ENCODE data around the gene KRTAP4-5.
"Not testable (repeated sequence)": the region's sequence is repeated elsewhere in the genome, so short reads cannot be mapped to it uniquely, and the experiment has no call there.

The KRTAP4-5 gene

DNA sequence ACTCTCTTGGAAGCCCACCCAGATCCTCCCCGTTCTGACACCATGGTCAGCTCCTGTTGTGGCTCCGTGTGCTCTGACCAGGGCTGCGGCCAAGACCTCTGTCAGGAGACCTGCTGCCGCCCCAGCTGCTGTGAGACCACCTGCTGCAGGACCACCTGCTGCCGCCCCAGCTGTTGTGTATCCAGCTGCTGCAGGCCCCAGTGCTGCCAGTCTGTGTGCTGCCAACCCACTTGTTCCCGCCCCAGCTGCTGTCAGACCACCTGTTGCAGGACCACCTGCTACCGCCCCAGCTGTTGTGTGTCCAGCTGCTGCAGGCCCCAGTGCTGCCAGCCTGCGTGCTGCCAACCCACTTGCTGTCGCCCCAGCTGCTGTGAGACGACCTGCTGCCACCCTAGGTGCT is 44.3 kb downstream of the KRTAP4-5 start, which contains the start of gene KRTAP4-9:
Gene KRTAP4-9 (plus strand): TSS at position 43 of the 400 bp plus-strand sequence. CDS start 0 bp downstream, at position 43.
- DNase-seq: not testable (repeated sequence)

DNA sequence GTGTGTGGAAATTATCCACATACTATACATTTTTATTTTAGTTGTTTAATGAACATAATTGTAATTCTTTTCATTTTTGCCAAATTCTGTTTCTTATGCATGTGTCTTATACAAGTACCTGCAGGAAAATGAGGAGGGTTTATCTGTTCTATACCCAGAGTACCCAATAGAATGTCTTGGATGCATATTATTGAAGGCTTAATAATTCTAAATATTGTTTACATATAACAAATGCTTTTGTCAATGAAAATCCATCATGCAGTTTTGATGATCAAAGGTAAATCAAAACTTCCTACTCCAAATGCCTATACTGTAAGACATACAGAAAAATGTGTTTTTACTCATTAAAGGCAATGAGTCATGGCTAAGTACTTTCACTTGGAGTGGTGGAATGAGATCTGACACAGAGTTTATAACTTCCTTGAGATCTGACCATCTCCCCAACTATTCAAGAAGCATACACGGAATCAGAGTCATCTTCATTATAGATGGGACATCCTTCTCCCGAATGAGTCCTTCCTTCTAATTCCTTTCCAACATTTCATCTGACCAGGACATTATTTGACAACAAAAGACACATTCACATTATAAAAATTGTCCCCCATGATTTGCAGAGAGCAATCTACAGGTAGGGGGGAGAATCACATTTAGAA is 45.1 kb downstream of the KRTAP4-5 start:
- DNase-seq: not testable (repeated sequence)

DNA sequence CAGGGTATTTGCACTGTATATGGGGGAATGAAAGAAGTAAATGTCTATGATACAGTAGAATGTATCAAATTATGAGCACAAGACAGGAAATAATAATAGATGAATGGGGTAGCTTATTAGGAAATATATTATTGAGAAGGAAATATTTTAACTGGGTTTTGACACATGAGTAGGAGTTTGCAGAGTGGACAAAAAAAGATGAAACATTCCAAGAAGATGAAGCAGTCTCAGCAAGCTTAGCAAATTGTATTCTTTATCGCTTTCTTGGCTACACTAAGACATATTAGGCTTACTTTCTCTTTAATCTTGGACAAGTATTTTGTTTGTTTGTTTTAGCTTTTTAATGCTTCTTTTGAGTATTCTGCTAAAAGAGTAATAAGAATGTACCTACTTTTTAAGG is 45.7 kb downstream of the KRTAP4-5 start:
- DNase-seq: no peak

DNA sequence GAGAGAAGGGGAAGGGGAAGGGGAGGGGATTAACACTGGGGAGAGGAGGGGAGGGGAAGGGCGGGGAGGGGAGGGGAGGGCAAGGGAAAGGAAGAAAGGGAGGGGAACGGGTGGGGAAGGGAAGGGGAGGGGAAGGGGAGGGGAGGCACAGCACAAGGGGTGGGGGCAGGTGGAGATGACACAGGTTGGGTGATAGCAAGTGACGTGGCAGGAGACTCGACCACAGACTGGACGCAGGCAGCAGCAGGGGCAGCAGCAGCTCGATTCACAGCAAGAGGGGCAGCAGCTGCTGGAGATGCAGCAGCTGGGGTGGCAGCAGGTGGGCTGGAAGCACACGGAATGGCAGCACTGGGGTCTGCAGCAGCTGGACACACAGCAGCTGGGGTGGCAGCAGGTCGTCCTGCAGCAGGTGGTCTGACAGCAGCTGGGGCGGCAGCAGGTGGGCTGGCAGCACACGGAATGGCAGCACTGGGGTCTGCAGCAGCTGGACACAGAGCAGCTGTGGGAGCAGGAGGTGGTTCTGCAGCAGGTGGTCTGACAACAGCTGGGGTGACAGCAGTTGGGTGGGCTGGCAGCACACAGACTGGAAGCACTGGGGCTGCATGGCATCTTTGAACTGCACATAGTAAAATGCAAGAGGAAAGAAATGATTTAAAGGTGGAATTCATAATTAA is 47.9 kb downstream of the KRTAP4-5 start, which contains the start of gene KRTAP4-16:
Gene KRTAP4-16 (minus strand): TSS at position 624 of the 674 bp plus-strand sequence. CDS start 0 bp downstream, at position 624.
- DNase-seq: no peak

DNA sequence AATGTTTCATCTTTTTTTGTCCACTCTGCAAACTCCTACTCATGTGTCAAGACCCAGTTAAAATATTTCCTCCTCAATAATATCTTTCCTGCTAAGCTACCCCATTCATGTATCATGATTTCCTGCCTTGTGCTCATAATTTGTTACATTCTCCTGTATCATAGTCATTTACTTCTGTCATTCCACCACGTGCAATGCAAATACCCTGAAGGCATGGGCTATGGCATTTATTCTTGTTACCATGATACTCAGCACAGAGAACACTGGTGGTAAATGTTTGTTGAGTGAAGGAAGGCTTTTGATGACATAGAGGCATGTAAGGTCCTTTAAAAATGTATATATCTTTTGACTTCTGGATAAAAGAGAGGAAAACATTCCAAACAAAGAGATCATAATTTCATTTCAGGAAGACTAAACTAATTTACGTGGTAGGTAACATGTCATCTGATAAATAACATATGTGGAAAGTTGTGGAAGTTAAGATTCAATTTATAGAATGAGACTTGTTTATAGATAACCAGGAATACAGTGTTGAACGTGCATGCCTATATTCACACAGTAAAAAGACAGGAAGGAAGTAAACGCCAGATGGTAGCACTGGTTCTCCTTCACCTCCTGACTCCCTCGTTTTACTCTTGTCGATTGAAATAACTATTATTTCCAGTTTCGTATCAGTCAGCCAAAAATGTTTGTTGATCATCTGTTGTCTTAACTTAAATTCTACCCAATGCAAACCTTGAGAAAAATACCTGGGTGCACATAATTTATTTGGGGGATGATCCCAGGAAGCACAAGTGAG is 49.7 kb downstream of the KRTAP4-5 start:
- DNase-seq: not testable (repeated sequence)
